ENCODE measurements around the gene RNASEH1.

DNA sequence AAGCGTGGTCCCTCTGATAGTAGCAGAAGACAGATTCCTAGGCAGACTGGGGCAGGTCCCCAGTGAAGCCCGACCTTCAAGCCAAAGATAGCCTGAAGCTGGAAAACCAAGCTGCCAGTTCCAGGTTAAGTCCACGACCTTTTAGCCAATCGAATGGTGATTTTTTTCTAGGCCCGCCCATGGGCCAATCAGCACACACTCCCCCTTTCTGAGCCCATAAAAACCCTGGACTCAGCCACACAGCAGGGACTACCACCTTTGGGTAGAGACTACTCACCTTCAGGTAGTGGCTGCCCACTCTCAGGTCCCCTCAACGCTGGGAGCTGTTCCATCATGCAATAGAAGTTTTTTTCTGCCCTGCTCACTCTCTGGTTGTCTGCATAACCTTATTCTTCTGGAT, 24.3 kb downstream of the RNASEH1 start:
- TF ChIP-seq CTCF (conservative IDR thresholded peaks at IDR 0.05; ENCODE audit: low read depth, low read length) (no peak), EZH2 (IDR thresholded peaks at IDR 0.05; ENCODE audit: borderline replicate concordance, low read depth, low read length, poor library complexity, severe bottlenecking) (no peak)
